Colonic mucosa (tissue), 4 donors: ENCODE measurements around the gene ASB3. TPM values are rescaled to one million over a fixed set of nuclear protein-coding genes. Genes with fewer than 3 reads are reported as not detected.
A peak's percentile ranks its signal among the peaks of the same experiment; 100 is the strongest.

ENCODE experiments used
- DNase-seq: peaks from one replicate; pipeline ENCODE4 v3.0.0-alpha.2; 2020
- H3K27ac ChIP-seq: fragments of 200-600 bp; one replicate; pipeline ENCODE4 v1.8.0; 2021
- H3K27me3 ChIP-seq: fragments of 200-600 bp; one replicate; pipeline ENCODE4 v1.8.0; 2021
- H3K36me3 ChIP-seq: fragments of 200-600 bp; one replicate; pipeline ENCODE4 v1.8.0; 2021
- H3K4me1 ChIP-seq: fragments of 200-600 bp; one replicate; pipeline ENCODE4 v1.8.0; 2021; ENCODE audit warnings: mild to moderate bottlenecking
- H3K4me3 ChIP-seq: fragments of 200-600 bp; one replicate; pipeline ENCODE4 v1.8.0; 2021
- H3K9ac ChIP-seq, 2 donors: one replicate each; pipeline ENCODE4 v1.7.0; 2013; ENCODE audit warnings: control low read depth in 2 of 2, low read depth in 2 of 2, low read length in 2 of 2
- H3K9me3 ChIP-seq: fragments of 200-600 bp; one replicate; pipeline ENCODE4 v1.8.0; 2021
- intact Hi-C: fragments of 100-400 bp; cut with DNase I; formaldehyde crosslinking; loops from one replicate; pipeline ENCODE4 v1.14.1; 2022
- total RNA-seq, 2 donors: library from RNA; stranded (reverse); fragmentation: NEBNext Ultra II Directional in 1 of 2; extraction: Animal tissue kit (Norgen Biotek cat#: 25700) in 1 of 2; gene quantifications; one replicate each; pipeline ENCODE4 v1.2.1, GENCODE V29; 2021
- TF ChIP-seq, protein P1 (sequence below): fragments of 200-600 bp; IDR thresholded peaks from one replicate; pipeline ENCODE4 v1.8.0; 2022; ENCODE audit warnings: antibody characterized with exemption, mild to moderate bottlenecking
- donor health status: healthy.
- donor health status: DM: no; HTN: no; CAD: no.
- donor health status: DM: no; HTN: no; CAD: no.

ASB3 gene
- total RNA-seq, 2 donors from 2014 or later = 9.9 to 12.3 TPM

- intact Hi-C loops = no loop called here
- Histone ChIP-seq H3K9ac (no peak overlapping the region), H3K9me3 (no peaks in the 10 kb centered on the region), H3K27me3 (no peaks in the 10 kb centered on the region), H3K27ac (no peak overlapping the region), H3K4me1 (no peaks in the 10 kb centered on the region), H3K4me3 (no peak overlapping the region), H3K36me3 (peaks cover 6% of the 10 kb centered on the region)
- DNase-seq = no peak
- TF ChIP-seq, protein P1, sequence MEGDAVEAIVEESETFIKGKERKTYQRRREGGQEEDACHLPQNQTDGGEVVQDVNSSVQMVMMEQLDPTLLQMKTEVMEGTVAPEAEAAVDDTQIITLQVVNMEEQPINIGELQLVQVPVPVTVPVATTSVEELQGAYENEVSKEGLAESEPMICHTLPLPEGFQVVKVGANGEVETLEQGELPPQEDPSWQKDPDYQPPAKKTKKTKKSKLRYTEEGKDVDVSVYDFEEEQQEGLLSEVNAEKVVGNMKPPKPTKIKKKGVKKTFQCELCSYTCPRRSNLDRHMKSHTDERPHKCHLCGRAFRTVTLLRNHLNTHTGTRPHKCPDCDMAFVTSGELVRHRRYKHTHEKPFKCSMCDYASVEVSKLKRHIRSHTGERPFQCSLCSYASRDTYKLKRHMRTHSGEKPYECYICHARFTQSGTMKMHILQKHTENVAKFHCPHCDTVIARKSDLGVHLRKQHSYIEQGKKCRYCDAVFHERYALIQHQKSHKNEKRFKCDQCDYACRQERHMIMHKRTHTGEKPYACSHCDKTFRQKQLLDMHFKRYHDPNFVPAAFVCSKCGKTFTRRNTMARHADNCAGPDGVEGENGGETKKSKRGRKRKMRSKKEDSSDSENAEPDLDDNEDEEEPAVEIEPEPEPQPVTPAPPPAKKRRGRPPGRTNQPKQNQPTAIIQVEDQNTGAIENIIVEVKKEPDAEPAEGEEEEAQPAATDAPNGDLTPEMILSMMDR = no peak
These were observed 15.9 kb upstream of the ASB3 start for GRCh38 chr2:53802617-53803151.

DNA sequence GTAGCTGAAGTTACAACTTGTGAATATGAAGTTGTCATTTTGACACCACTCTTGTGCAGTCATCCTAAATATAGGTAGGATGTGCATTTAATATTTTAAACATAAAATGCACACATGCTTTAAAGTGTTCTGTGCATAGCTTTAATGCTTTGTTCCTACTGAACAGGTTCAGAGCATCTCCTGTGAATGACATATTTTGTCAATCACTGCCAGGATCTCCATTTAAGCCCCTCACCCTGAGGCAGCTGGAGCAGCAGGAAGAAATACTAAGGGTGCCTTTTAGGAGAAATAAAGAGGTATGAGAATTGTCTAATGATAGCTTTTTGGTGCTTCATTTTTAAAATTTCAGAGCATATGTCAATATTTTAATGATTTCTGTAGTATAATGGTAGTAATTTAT lies 14.8 kb upstream of the ASB3 start:
- TF ChIP-seq, protein P1 = no peak
- Histone ChIP-seq H3K9me3 (no peaks in the 10 kb centered on the region), H3K36me3 (peaks cover 6% of the 10 kb centered on the region), H3K4me1 (no peaks in the 10 kb centered on the region), H3K27ac (no peak overlapping the region), H3K9ac (no peak overlapping the region), H3K4me3 (no peak overlapping the region), H3K27me3 (no peaks in the 10 kb centered on the region)
- intact Hi-C loops = no loop called here
- DNase-seq = no peak

DNA sequence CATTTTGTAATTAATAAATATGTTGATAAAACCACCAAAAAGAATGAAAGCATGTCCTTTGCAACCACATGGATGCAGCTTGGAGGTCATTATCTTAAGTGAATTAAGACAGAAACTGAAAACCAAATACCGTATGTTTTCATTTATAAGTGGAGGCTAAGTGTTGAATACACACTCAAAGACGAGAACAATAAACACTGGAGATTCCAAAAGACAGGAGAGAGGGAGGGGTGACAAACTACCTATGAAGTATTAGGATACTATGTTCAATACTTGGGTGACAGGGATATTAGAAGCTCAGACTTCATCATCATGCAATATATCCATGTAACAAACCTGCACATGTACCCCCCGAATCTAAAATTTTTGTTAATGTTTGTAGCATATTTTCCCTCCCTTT lies 7.1 kb upstream of the ASB3 start:
- no peak overlapping the region for H3K4me3 ChIP-seq
- intact Hi-C loops = no loop called here
- no peak overlapping the region for H3K27ac ChIP-seq
- no peaks in the 10 kb centered on the region for H3K9me3 ChIP-seq
- H3K4me1 ChIP-seq = no peaks in the 10 kb centered on the region
- H3K36me3 ChIP-seq = peaks cover 6% of the 10 kb centered on the region
- no peaks in the 10 kb centered on the region for H3K27me3 ChIP-seq
- no peak for DNase-seq
- TF ChIP-seq, protein P1 = no peak
- no peak overlapping the region for H3K9ac ChIP-seq

DNA sequence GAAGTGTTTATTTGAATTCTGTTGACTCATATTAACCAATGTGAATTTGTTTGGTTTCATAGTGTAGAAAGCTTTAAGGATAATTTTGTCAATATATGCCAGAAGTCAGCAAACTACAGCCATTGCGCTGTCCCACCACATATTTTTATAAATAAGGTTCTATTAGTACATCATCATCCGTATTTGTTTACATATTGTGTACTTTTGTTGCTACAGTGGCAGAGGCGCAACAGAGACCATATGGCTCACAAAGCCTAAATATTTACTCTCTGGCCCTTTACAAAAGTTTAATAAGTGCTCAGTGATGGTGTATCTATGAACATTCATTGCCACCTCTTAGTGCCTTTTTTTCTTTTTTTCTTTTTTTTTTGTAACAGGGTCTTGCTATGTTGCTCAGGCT lies 6.5 kb upstream of the ASB3 start:
- no peaks in the 10 kb centered on the region for H3K9me3 ChIP-seq
- H3K9ac ChIP-seq = no peak overlapping the region
- no peak overlapping the region for H3K4me3 ChIP-seq
- no peaks in the 10 kb centered on the region for H3K27me3 ChIP-seq
- H3K36me3 ChIP-seq = peaks cover under 1% of the 10 kb centered on the region
- intact Hi-C loops = no loop called here
- TF ChIP-seq, protein P1 = no peak
- H3K4me1 ChIP-seq = peaks cover 5% of the 10 kb centered on the region
- H3K27ac ChIP-seq = no peak overlapping the region
- DNase-seq = no peak

GRCh38 chr2:53787614-53788289 lies 999 bp upstream of the ASB3 start:
- DNase-seq = no peak
- H3K9ac ChIP-seq = peak overlapping the region; percentile 75 to 97
- peak overlapping the region; percentile 80 for H3K27ac ChIP-seq
- no peaks in the 10 kb centered on the region for H3K9me3 ChIP-seq
- H3K4me1 ChIP-seq = peaks cover 6% of the 10 kb centered on the region
- no peaks in the 10 kb centered on the region for H3K36me3 ChIP-seq
- TF ChIP-seq, protein P1 = no peak
- intact Hi-C loops = no loop called here
- H3K4me3 ChIP-seq = peak overlapping the region; percentile 80
- H3K27me3 ChIP-seq = no peaks in the 10 kb centered on the region
